ENCODE results near the gene SALL1.

SALL1 gene

DNA sequence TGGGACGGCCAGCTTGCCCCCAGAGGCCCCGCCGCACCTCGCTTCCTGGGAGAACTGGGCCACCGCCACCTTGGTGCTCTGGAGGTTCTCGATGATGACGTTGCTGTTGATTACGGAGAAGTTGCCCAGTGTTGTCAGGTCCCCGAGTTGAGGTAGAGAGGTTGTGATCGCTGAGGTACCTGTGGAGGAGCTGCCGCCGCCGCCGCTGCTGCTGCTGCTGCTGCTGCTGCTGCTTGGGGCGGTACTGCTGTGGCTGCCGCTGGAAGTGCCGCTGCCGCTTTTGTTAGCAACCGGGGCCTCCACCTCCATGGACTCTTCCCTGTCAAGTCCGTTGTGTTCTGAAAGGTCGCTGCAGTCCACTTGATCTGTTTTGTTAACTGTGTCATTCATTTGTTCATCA is 9.5 kb downstream of the SALL1 start:
- TF ChIP-seq, protein P1, sequence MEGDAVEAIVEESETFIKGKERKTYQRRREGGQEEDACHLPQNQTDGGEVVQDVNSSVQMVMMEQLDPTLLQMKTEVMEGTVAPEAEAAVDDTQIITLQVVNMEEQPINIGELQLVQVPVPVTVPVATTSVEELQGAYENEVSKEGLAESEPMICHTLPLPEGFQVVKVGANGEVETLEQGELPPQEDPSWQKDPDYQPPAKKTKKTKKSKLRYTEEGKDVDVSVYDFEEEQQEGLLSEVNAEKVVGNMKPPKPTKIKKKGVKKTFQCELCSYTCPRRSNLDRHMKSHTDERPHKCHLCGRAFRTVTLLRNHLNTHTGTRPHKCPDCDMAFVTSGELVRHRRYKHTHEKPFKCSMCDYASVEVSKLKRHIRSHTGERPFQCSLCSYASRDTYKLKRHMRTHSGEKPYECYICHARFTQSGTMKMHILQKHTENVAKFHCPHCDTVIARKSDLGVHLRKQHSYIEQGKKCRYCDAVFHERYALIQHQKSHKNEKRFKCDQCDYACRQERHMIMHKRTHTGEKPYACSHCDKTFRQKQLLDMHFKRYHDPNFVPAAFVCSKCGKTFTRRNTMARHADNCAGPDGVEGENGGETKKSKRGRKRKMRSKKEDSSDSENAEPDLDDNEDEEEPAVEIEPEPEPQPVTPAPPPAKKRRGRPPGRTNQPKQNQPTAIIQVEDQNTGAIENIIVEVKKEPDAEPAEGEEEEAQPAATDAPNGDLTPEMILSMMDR (conservative IDR thresholded peaks at IDR 0.05; ENCODE audit: low read depth, low read length): no peak
- no peak overlapping the region for H3K4me3 ChIP-seq (ENCODE audit: low read depth, low read length)
- no peak for DNase-seq (ENCODE audit: low read depth)

GRCh38 chr16:51141106-51141505 is 10.0 kb downstream of the SALL1 start:
- H3K4me3 ChIP-seq (ENCODE audit: low read depth, low read length): no peak overlapping the region
- DNase-seq (ENCODE audit: low read depth): no peak
- TF ChIP-seq, protein P1 (conservative IDR thresholded peaks at IDR 0.05; ENCODE audit: low read depth, low read length): no peak

GRCh38 chr16:51140112-51140511 is 11.0 kb downstream of the SALL1 start:
- no peak for DNase-seq (ENCODE audit: low read depth)
- TF ChIP-seq, protein P1 (conservative IDR thresholded peaks at IDR 0.05; ENCODE audit: low read depth, low read length): no peak
- H3K4me3 ChIP-seq (ENCODE audit: low read depth, low read length): no peak overlapping the region

DNA sequence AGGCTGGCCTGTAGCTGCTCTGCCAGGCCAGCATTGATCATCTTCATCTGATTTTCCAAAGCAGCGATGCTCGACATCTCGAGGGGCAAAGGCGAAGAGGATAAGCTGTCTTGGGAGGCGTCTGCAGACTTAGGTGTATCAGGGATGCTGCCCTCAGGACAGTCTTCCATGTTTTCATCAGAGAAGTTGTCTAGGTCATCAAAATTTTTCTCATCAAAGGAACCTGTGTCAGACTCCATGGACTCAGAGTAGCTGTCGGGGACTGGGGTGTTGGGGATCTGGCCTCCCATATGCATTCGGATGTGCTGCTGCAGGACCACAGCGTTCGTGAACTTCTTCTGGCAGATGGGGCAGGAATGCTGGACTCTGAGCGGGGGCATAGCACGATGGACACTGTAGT is 11.5 kb downstream of the SALL1 start:
- H3K4me3 ChIP-seq (ENCODE audit: low read depth, low read length): no peak overlapping the region
- no peak for DNase-seq (ENCODE audit: low read depth)
- TF ChIP-seq, protein P1 (conservative IDR thresholded peaks at IDR 0.05; ENCODE audit: low read depth, low read length): no peak

GRCh38 chr16:51138178-51138577 is 12.9 kb downstream of the SALL1 start:
- no peak for DNase-seq (ENCODE audit: low read depth)
- TF ChIP-seq, protein P1 (conservative IDR thresholded peaks at IDR 0.05; ENCODE audit: low read depth, low read length): no peak
- no peak overlapping the region for H3K4me3 ChIP-seq (ENCODE audit: low read depth, low read length)

GRCh38 chr16:51137097-51137496 is 14.0 kb downstream of the SALL1 start:
- no peak overlapping the region for H3K4me3 ChIP-seq (ENCODE audit: low read depth, low read length)
- TF ChIP-seq, protein P1 (conservative IDR thresholded peaks at IDR 0.05; ENCODE audit: low read depth, low read length): no peak
- DNase-seq (ENCODE audit: low read depth): no peak

- DNase-seq (ENCODE audit: low read depth): no peak
- no peak overlapping the region for H3K4me3 ChIP-seq (ENCODE audit: low read depth, low read length)
- TF ChIP-seq, protein P1 (conservative IDR thresholded peaks at IDR 0.05; ENCODE audit: low read depth, low read length): no peak
Observed at GRCh38 chr16:51134876-51135275, 16.2 kb downstream of the SALL1 start.

All from choroid plexus epithelial cell (primary cell).